ENCODE data around the gene THSD8.
"Not testable (repeated sequence)": the region's sequence is repeated elsewhere in the genome, so short reads cannot be mapped to it uniquely, and the experiment has no call there.

Gene THSD8

DNA sequence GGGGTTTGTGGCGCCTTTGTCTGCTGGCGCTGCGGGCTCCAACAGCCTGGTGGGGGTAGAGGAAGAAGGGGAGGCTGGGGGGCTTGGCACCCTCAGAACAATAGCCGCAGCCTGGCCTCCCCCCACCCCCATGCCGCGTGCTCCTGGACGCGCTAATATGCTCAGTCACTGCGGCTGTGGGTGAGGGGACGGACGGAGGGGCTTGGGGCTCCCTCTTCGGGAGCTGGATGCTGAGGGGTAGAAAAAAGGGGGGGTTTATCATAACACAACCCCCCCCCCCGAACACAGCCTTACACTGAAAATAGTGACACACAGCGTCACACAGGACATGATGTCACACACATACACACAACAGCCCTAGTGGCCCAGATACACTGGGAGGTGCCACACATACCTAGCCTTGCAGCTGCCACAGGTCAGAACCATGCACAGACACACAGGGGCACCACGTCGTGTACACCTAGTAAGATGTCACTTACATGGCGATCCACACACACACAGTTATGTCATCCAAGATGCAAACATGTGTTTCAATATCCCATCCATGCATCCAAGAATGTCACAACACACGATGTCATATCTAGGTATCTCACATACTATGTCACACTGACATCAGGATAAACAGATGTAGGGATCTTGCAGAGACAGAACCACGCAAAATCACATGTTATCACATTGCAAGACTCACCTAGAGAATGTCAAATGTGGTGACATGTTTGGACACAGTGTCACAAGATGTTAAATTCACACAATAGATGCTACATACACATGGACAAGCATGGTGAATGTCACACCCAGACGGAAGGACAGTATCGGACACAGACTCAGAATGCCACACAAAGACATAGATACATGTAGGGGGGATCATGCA lies 37.3 kb downstream of the THSD8 start:
- Histone ChIP-seq H3K27me3 (ENCODE audit: insufficient read depth, insufficient read length) (peaks cover 38% of the 10 kb centered on the region), H3K4me1 (ENCODE audit: insufficient read depth, insufficient read length) (peaks cover 15% of the 10 kb centered on the region), H3K9me3 (ENCODE audit: insufficient read depth, low read length) (no peaks in the 10 kb centered on the region), H3K4me3 (ENCODE audit: insufficient read length, low read depth) (peak overlapping the region; percentile 45), H3K9ac (ENCODE audit: insufficient read length, low read depth) (peak overlapping the region; percentile 36), H3K36me3 (ENCODE audit: insufficient read depth, insufficient read length, low read length) (no peaks in the 10 kb centered on the region)
- TF ChIP-seq SUZ12 (IDR thresholded peaks at IDR 0.05; ENCODE audit: extremely low read depth, insufficient read depth, insufficient read length) = no peak
- no peak for TF ChIP-seq ZNF274 (IDR thresholded peaks at IDR 0.05; ENCODE audit: low read depth, low read length)
- TF ChIP-seq YY1 (IDR thresholded peaks at IDR 0.05; ENCODE audit: insufficient read depth, insufficient read length) = no peak
- no peak for DNase-seq (ENCODE audit: low read depth, low spot score)

DNA sequence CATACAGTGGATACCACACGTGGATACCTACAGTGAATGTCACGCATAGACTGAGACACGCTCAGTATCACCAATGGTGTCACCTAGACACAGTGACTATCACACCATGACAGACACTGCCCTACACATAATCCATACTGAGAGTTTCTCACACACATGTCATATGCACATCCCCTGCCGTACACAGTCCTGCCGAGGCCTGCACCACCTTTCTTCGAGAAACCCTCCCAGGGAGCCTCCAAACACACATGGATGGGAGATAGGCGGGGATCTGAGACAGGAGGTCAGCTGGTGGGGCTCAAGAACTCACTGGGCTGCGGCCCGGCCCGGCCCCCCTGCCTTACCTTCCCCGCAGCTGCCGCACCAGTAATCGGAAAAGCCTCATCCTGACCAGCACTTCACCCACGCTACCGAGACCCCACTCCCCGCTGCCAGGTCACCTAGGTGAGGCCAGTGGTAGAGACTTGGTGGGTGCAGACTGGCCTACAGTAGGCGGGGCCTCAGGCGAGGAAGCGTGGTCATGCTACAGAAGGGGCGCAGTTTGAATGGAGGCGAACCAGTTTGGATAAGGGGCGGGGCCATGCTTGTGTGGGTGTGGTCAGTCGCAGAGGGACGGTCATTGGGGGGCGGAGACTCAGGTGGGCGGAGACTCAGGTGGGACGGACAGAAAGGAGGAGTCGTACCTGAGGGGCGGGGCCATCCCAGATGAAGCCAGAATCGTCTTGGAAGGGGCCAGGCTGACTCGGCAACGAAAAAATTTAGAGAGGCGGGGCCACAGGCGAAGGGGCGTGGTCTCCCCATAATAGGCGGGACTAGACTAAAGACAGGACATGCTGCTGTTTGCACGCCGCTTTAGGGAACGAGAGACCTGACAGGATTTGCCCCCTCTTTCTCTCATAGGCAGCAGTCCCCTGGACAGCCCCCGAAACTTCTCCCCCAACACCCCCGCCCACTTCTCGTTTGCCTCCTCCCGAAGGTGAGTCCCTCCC lies 38.5 kb downstream of the THSD8 start:
- no peaks in the 10 kb centered on the region for H3K36me3 ChIP-seq (ENCODE audit: insufficient read depth, insufficient read length, low read length)
- peak; percentile 94 for DNase-seq (ENCODE audit: low read depth, low spot score)
- no peaks in the 10 kb centered on the region for H3K9me3 ChIP-seq (ENCODE audit: insufficient read depth, low read length)
- peaks cover 20% of the 10 kb centered on the region for H3K4me1 ChIP-seq (ENCODE audit: insufficient read depth, insufficient read length)
- peak overlapping the region; percentile 9 for H3K9ac ChIP-seq (ENCODE audit: insufficient read length, low read depth)
- peak overlapping the region; percentile 21 for H3K4me3 ChIP-seq (ENCODE audit: insufficient read length, low read depth)
- TF ChIP-seq SUZ12 (IDR thresholded peaks at IDR 0.05; ENCODE audit: extremely low read depth, insufficient read depth, insufficient read length) (no peak), YY1 (IDR thresholded peaks at IDR 0.05; ENCODE audit: insufficient read depth, insufficient read length) (no peak), ZNF274 (IDR thresholded peaks at IDR 0.05; ENCODE audit: low read depth, low read length) (no peak)
- peaks cover 26% of the 10 kb centered on the region for H3K27me3 ChIP-seq (ENCODE audit: insufficient read depth, insufficient read length)

DNA sequence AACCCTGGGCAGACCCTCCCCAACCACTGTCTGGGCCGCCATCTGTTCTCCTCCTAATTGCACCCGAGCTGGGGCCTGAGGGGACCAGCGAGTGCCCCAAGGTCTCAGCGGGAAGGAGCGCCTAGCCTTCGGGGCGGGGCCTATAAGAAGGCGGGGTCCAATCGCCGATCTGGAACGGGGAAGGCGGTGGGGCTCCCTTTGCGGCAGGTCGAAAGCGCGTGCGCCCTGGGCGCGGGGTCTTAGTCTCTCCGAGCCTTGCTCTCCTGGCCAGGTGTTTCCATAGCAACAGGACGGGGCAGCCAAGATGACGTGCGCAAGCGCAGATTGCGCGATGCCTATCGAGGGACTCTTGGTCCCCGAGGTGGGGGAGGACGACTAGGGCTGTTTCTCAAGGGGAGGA lies 39.2 kb downstream of the THSD8 start:
- peaks cover 20% of the 10 kb centered on the region for H3K4me1 ChIP-seq (ENCODE audit: insufficient read depth, insufficient read length)
- peak overlapping the region; percentile 21 for H3K4me3 ChIP-seq (ENCODE audit: insufficient read length, low read depth)
- H3K27me3 ChIP-seq (ENCODE audit: insufficient read depth, insufficient read length) = peaks cover 24% of the 10 kb centered on the region
- no peak for TF ChIP-seq YY1 (IDR thresholded peaks at IDR 0.05; ENCODE audit: insufficient read depth, insufficient read length)
- TF ChIP-seq SUZ12 (IDR thresholded peaks at IDR 0.05; ENCODE audit: extremely low read depth, insufficient read depth, insufficient read length) = no peak
- no peak for TF ChIP-seq ZNF274 (IDR thresholded peaks at IDR 0.05; ENCODE audit: low read depth, low read length)
- H3K9me3 ChIP-seq (ENCODE audit: insufficient read depth, low read length) = no peaks in the 10 kb centered on the region
- H3K9ac ChIP-seq (ENCODE audit: insufficient read length, low read depth) = peak overlapping the region; percentile 9
- no peaks in the 10 kb centered on the region for H3K36me3 ChIP-seq (ENCODE audit: insufficient read depth, insufficient read length, low read length)
- peak; percentile 88 for DNase-seq (ENCODE audit: low read depth, low spot score)

DNA sequence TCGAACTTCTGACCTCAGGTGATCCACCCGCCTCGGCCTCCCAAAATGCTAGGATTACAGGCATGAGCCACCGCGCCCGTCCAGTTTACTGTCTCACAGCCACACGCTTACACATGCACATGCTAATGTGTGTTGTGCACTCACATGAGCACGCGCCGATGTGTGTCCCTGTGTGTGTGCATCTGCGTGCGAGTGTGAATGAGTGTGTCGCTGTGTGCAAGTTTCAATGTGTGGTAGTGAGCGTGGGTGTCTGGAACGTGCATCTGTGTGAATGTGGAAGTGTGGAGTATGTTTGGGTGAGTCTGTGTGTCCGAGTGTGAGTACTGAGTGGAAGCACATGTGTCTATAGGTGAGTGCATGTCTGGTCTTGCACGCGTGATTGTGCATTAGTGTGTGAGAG lies 40.6 kb downstream of the THSD8 start:
- no peak overlapping the region for H3K9ac ChIP-seq (ENCODE audit: insufficient read length, low read depth)
- H3K4me3 ChIP-seq (ENCODE audit: insufficient read length, low read depth) = no peak overlapping the region
- peaks cover 30% of the 10 kb centered on the region for H3K27me3 ChIP-seq (ENCODE audit: insufficient read depth, insufficient read length)
- H3K4me1 ChIP-seq (ENCODE audit: insufficient read depth, insufficient read length) = peaks cover 20% of the 10 kb centered on the region
- H3K36me3 ChIP-seq (ENCODE audit: insufficient read depth, insufficient read length, low read length) = no peaks in the 10 kb centered on the region
- H3K9me3 ChIP-seq (ENCODE audit: insufficient read depth, low read length) = no peaks in the 10 kb centered on the region
- TF ChIP-seq ZNF274 (IDR thresholded peaks at IDR 0.05; ENCODE audit: low read depth, low read length) = no peak
- no peak for DNase-seq (ENCODE audit: low read depth, low spot score)

DNA sequence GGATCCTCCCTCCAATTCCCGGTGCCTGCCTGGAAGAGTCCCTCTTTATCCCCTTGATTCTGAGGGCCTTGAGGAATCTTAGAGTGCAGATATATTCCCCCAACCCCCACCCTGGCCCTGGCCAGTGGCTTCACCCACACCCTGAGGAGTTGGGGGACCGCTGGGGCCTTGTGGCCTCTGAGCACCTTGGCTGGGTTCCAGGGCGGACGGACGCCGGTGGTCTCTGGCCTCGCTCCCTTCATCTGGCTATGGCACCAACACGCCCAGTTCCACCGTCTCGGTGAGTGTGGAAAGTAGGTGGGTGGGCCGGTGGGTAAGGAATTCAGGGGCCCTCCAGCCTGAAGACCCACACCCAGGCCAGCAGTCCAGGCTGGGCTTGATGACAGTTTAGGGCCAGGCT lies 41.5 kb downstream of the THSD8 start:
- Histone ChIP-seq H3K4me1 (ENCODE audit: insufficient read depth, insufficient read length) (peaks cover 21% of the 10 kb centered on the region), H3K9ac (ENCODE audit: insufficient read length, low read depth) (no peak overlapping the region), H3K36me3 (ENCODE audit: insufficient read depth, insufficient read length, low read length) (no peaks in the 10 kb centered on the region), H3K27me3 (ENCODE audit: insufficient read depth, insufficient read length) (peaks cover 32% of the 10 kb centered on the region), H3K4me3 (ENCODE audit: insufficient read length, low read depth) (no peak overlapping the region), H3K9me3 (ENCODE audit: insufficient read depth, low read length) (no peaks in the 10 kb centered on the region)
- DNase-seq (ENCODE audit: low read depth, low spot score) = no peak
- TF ChIP-seq YY1 (IDR thresholded peaks at IDR 0.05; ENCODE audit: insufficient read depth, insufficient read length) (no peak), SUZ12 (IDR thresholded peaks at IDR 0.05; ENCODE audit: extremely low read depth, insufficient read depth, insufficient read length) (no peak)

DNA sequence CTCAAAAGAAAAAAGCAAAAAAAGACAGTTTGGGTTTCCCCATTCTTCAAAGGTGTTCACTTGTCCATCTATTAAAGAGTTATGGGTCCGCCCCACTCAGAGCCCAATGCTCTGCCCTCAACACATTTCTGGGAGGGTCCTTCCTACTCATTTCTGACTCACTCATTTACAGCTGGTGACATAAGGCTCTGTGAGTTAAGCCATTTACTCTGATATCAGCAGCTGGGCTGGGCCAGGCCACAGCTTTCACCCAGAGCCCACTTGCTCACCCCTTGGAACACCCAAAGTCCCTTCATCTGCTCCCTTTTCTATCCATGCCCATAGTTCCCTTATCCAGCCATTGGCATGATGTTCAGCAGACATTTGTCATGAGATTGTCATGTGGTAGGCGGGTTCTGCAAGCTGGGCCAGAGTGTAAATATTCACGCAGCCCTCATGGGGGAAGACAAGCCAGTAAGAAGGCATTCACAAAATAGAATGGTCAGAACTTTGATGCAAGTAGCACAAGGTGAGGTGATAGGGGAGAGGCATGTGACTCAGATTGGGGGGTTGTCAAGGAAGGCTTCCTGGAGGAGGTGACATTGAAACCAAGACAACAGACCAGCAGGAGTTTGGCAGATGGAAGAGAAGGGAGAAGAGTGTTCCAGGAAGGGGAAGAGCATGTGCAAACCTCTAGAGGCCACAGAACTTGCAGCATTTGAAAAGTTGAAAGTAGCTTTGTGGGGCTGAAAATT lies 42.3 kb downstream of the THSD8 start:
- no peak for TF ChIP-seq ZNF274 (IDR thresholded peaks at IDR 0.05; ENCODE audit: low read depth, low read length)
- no peak for TF ChIP-seq YY1 (IDR thresholded peaks at IDR 0.05; ENCODE audit: insufficient read depth, insufficient read length)
- no peak for TF ChIP-seq SUZ12 (IDR thresholded peaks at IDR 0.05; ENCODE audit: extremely low read depth, insufficient read depth, insufficient read length)
- no peak for DNase-seq (ENCODE audit: low read depth, low spot score)

DNA sequence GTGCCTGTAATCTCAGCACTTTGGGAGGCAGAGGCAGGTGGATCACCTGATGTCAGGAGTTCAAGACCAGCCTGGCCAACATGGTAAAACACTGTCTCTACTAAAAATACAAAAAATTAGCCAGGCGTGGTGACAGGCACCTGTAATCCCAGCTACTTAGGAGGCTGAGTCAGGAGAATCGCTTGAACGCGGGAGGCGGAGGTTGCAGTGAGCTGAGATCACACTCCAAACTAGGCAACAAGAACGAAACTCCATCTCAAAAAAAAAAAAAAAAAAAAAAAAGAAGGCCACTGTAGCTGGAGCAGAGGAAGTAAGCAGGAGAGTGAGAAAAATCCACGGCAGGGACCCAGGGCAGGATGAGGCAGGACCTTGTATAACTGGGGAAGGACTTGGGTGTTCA lies 44.7 kb downstream of the THSD8 start:
- DNase-seq (ENCODE audit: low read depth, low spot score); H3K9me3 ChIP-seq (ENCODE audit: insufficient read depth, low read length): not testable (repeated sequence)

More for the DNA sequence above, 42.3 kb downstream of the THSD8 start:
- Histone ChIP-seq H3K4me3 (ENCODE audit: insufficient read length, low read depth) (no peak overlapping the region), H3K4me1 (ENCODE audit: insufficient read depth, insufficient read length) (peaks cover 17% of the 10 kb centered on the region), H3K27me3 (ENCODE audit: insufficient read depth, insufficient read length) (peaks cover 24% of the 10 kb centered on the region), H3K9me3 (ENCODE audit: insufficient read depth, low read length) (no peaks in the 10 kb centered on the region), H3K9ac (ENCODE audit: insufficient read length, low read depth) (no peak overlapping the region), H3K36me3 (ENCODE audit: insufficient read depth, insufficient read length, low read length) (no peaks in the 10 kb centered on the region)

More for the DNA sequence above, 44.7 kb downstream of the THSD8 start:
- H3K4me1 ChIP-seq (ENCODE audit: insufficient read depth, insufficient read length); H3K36me3 ChIP-seq (ENCODE audit: insufficient read depth, insufficient read length, low read length); H3K9ac ChIP-seq (ENCODE audit: insufficient read length, low read depth); H3K4me3 ChIP-seq (ENCODE audit: insufficient read length, low read depth): not testable (repeated sequence)
- H3K27me3 ChIP-seq (ENCODE audit: insufficient read depth, insufficient read length) = peaks cover 14% of the 10 kb centered on the region
